ENCODE data around the gene TEN1.

Gene TEN1

GRCh38 chr17:75942473-75942872 lies 36.6 kb upstream of the TEN1 start (continued):
- TF ChIP-seq ZNF157 (tag by site-specific recombination; IDR thresholded peaks at IDR 0.05) = no peak
- TF ChIP-seq BCL11B (tag by site-specific recombination; IDR thresholded peaks at IDR 0.05; ENCODE audit: low read depth) = no peak
- TF ChIP-seq ZNF670 (tag by site-specific recombination; IDR thresholded peaks at IDR 0.05; ENCODE audit: low read depth) = no peak
- TF ChIP-seq GLIS2 (tag by site-specific recombination; IDR thresholded peaks at IDR 0.05) = no peak
- no peak for TF ChIP-seq OSR2 (tag by site-specific recombination; IDR thresholded peaks at IDR 0.05)
- TF ChIP-seq ZNF248 (tag by site-specific recombination; IDR thresholded peaks at IDR 0.05) = no peak

- H3K36me3 ChIP-seq (ENCODE audit: control insufficient read depth in 2 of 2, insufficient read depth in 1 of 2, low read length in 2 of 2) = peaks cover 29 to 43% of the 10 kb centered on the region in 2 experiments
- ChIA-PET POLR2A (interaction anchor here (0.6 kb wide), 2 partner anchors 11 to 126 kb away, joined by 3 to 7 read pairs; no protein-coding TSS in a partner anchor), CTCF (no interaction called here)
- TF ChIP-seq ZNF792 (tag by site-specific recombination; IDR thresholded peaks at IDR 0.05) = no peak
- TF ChIP-seq ZSCAN30 (tag by site-specific recombination; IDR thresholded peaks at IDR 0.05) = no peak
- no peak for TF ChIP-seq ZNF747 (tag by site-specific recombination; IDR thresholded peaks at IDR 0.05)
- TF ChIP-seq ZNF629 (tag by site-specific recombination; IDR thresholded peaks at IDR 0.05) = no peak
- TF ChIP-seq ZNF704 (tag by site-specific recombination; IDR thresholded peaks at IDR 0.05) = no peak
- H3K27ac ChIP-seq (ENCODE audit: extremely low read depth, low read depth, low read length) = no peak overlapping the region
- H3K4me1 ChIP-seq (ENCODE audit: control insufficient read depth, insufficient read depth, low read length) = peaks cover 3% of the 10 kb centered on the region; the same call in 1 of the 2 replicates
- no peaks in the 10 kb centered on the region for H3K9me3 ChIP-seq (ENCODE audit: control insufficient read depth, insufficient read depth, low read depth, low read length)
- no peak overlapping the region for H3K4me3 ChIP-seq (ENCODE audit: low read depth, low read length)
Measured at GRCh38 chr17:75943491-75943890, 35.5 kb upstream of the TEN1 start.

GRCh38 chr17:75945211-75945610 lies 33.8 kb upstream of the TEN1 start:
- H3K9me3 ChIP-seq (ENCODE audit: control insufficient read depth, insufficient read depth, low read depth, low read length) = no peaks in the 10 kb centered on the region
- H3K4me1 ChIP-seq (ENCODE audit: control insufficient read depth, insufficient read depth, low read length) = peaks cover 3% of the 10 kb centered on the region; the same call in 1 of the 2 replicates
- POLR2A ChIA-PET = no interaction called here
- CTCF ChIA-PET = interaction anchor here (0.9 to 1.1 kb wide), 3 partner anchors 55 to 69 kb away, joined by 3 to 4 read pairs (median 4); partner anchors contain the start of gene CDK3
- TF ChIP-seq OSR2 (tag by site-specific recombination; IDR thresholded peaks at IDR 0.05) = peak; percentile 57; the same call in 1 of the 2 replicates
- no peak for TF ChIP-seq PATZ1 (tag by site-specific recombination; IDR thresholded peaks at IDR 0.05)
- no peak for TF ChIP-seq ZNF621 (tag by site-specific recombination; IDR thresholded peaks at IDR 0.05)
- TF ChIP-seq SP7 (tag by site-specific recombination; IDR thresholded peaks at IDR 0.05) = 0 out of 2 replicates have a peak, but pooled peaks have one; percentile 20
- TF ChIP-seq ZNF585B (tag by site-specific recombination; IDR thresholded peaks at IDR 0.05) = no peak
- peak; percentile 44 for TF ChIP-seq PRDM6 (tag by site-specific recombination; IDR thresholded peaks at IDR 0.05)
- TF ChIP-seq ZSCAN30 (tag by site-specific recombination; IDR thresholded peaks at IDR 0.05) = no peak
- TF ChIP-seq SCRT2 (tag by site-specific recombination; IDR thresholded peaks at IDR 0.05) = no peak
- peaks cover 44 to 60% of the 10 kb centered on the region in 2 experiments for H3K36me3 ChIP-seq (ENCODE audit: control insufficient read depth in 2 of 2, insufficient read depth in 1 of 2, low read length in 2 of 2)
- no peak overlapping the region for H3K4me3 ChIP-seq (ENCODE audit: low read depth, low read length)
- H3K27ac ChIP-seq (ENCODE audit: extremely low read depth, low read depth, low read length) = no peak overlapping the region
